Mesendoderm (in vitro differentiated cells): ENCODE results near the gene FAAH2.

Source experiments
- DNase-seq: peaks from one replicate; pipeline ENCODE4 v3.0.0; 2013
- H2AK5ac ChIP-seq: 2 replicates; pipeline ENCODE4 v1.6.1; 2013; ENCODE audit warnings: low read length, inconsistent platforms
- H2BK120ac ChIP-seq: 2 replicates; pipeline ENCODE4 v1.6.1; 2013; ENCODE audit warnings: low read depth, mild to moderate bottlenecking, low read length, moderate library complexity, mixed read lengths
- H2BK15ac ChIP-seq: replicated peaks from 2 replicates; pipeline ENCODE4 v1.6.1; 2013; ENCODE audit warnings: low read depth, mild to moderate bottlenecking, moderate library complexity
- H2BK5ac ChIP-seq: 2 replicates; pipeline ENCODE4 v1.6.1; 2013; ENCODE audit warnings: low read length, inconsistent platforms
- H3K18ac ChIP-seq: 2 replicates; pipeline ENCODE4 v1.6.1; 2013; ENCODE audit warnings: mild to moderate bottlenecking, low read length, mixed read lengths
- H3K23ac ChIP-seq: one replicate; pipeline ENCODE4 v1.6.1; 2013; ENCODE audit warnings: low read length
- H3K27ac ChIP-seq: 2 replicates; pipeline ENCODE4 v1.5.1; 2013; ENCODE audit warnings: low read depth, mild to moderate bottlenecking, inconsistent platforms, low read length, moderate library complexity
- H3K27me3 ChIP-seq: 2 replicates; pipeline ENCODE4 v1.6.1; 2013; ENCODE audit warnings: low read length, control low read depth, mild to moderate bottlenecking, inconsistent platforms; ENCODE audit not compliant: insufficient read depth, poor library complexity
- H3K36me3 ChIP-seq: 2 replicates; pipeline ENCODE4 v1.6.1; 2013; ENCODE audit warnings: low read length, inconsistent platforms; ENCODE audit not compliant: control insufficient read depth, insufficient read depth
- H3K4ac ChIP-seq: one replicate; pipeline ENCODE4 v1.6.1; 2013; ENCODE audit warnings: low read depth, mild to moderate bottlenecking, low read length, moderate library complexity
- H3K4me1 ChIP-seq: 2 replicates; pipeline ENCODE4 v1.6.1; 2013; ENCODE audit warnings: low read depth, low read length, inconsistent platforms; ENCODE audit not compliant: control insufficient read depth
- H3K4me2 ChIP-seq: 2 replicates; pipeline ENCODE4 v1.6.1; 2013; ENCODE audit warnings: low read length
- H3K4me3 ChIP-seq: 2 replicates; pipeline ENCODE4 v1.5.1; 2013; ENCODE audit warnings: mild to moderate bottlenecking, low read length
- H3K56ac ChIP-seq: one replicate; pipeline ENCODE4 v1.6.1; 2013; ENCODE audit warnings: low read length
- H3K79me1 ChIP-seq: 2 replicates; pipeline ENCODE4 v1.6.1; 2013; ENCODE audit warnings: low read length, inconsistent platforms
- H3K79me2 ChIP-seq: 2 replicates; pipeline ENCODE4 v1.6.1; 2013; ENCODE audit warnings: mild to moderate bottlenecking, low read length; ENCODE audit not compliant: control insufficient read depth, insufficient read depth
- H3K9ac ChIP-seq: 2 replicates; pipeline ENCODE4 v1.6.1; 2013; ENCODE audit warnings: low read length, inconsistent platforms
- H4K5ac ChIP-seq: one replicate; pipeline ENCODE4 v1.6.1; 2013; ENCODE audit warnings: low read length
- H4K8ac ChIP-seq: one replicate; pipeline ENCODE4 v1.6.1; 2013; ENCODE audit warnings: low read depth, mild to moderate bottlenecking, control low read depth, low read length, moderate library complexity
- WGBS: extraction: QIAGEN DNeasy Blood & Tissue Kit; methylation state at CpG from one replicate; pipeline ENCODE4 v1.1.7; 2013; ENCODE audit warnings: low lambda C conversion rate, missing lambda C conversion rate; ENCODE audit not compliant: insufficient coverage; ENCODE audit errors: extremely low coverage; 5-methylcytosine and 5-hydroxymethylcytosine counted together

FAAH2 gene

GRCh38 chrX:57519578-57520118 lies 233.1 kb downstream of the FAAH2 start:
- Histone ChIP-seq H3K36me3 (no peaks in the 10 kb centered on the region), H2AK5ac (no peak overlapping the region), H3K9ac (no peak overlapping the region), H3K4me1 (no peaks in the 10 kb centered on the region), H3K79me1 (no peaks in the 10 kb centered on the region), H3K79me2 (no peaks in the 10 kb centered on the region), H3K27me3 (no peaks in the 10 kb centered on the region), H3K4me3 (no peak overlapping the region), H3K23ac (no peak overlapping the region), H3K27ac (no peak overlapping the region), H2BK5ac (no peak overlapping the region), H2BK120ac (no peak overlapping the region), H2BK15ac (no peak overlapping the region), H4K5ac (no peak overlapping the region), H3K56ac (no peak overlapping the region), H3K4me2 (no peak overlapping the region), H3K4ac (no peak overlapping the region), H4K8ac (no peak overlapping the region), H3K18ac (no peak overlapping the region)
- WGBS: no CpG with 5 or more reads among the region's 2 CpGs
- no peak for DNase-seq

GRCh38 chrX:57528670-57529255 lies 242.3 kb downstream of the FAAH2 start:
- H3K4me3 ChIP-seq: no peak overlapping the region
- no peaks in the 10 kb centered on the region for H3K79me1 ChIP-seq
- H3K27ac ChIP-seq: no peak overlapping the region
- no peak overlapping the region for H3K56ac ChIP-seq
- H3K36me3 ChIP-seq: no peaks in the 10 kb centered on the region
- DNase-seq: peak; percentile 51
- no peak overlapping the region for H3K4me2 ChIP-seq
- no peak overlapping the region for H4K8ac ChIP-seq
- H3K79me2 ChIP-seq: no peaks in the 10 kb centered on the region
- WGBS: no CpG with 5 or more reads among the region's 1 CpG
- no peak overlapping the region for H3K18ac ChIP-seq
- no peak overlapping the region for H4K5ac ChIP-seq
- no peak overlapping the region for H2BK5ac ChIP-seq
- H3K23ac ChIP-seq: no peak overlapping the region
- H2BK120ac ChIP-seq: no peak overlapping the region
- no peak overlapping the region for H3K9ac ChIP-seq
- H2AK5ac ChIP-seq: no peak overlapping the region
- H2BK15ac ChIP-seq: no peak overlapping the region
- H3K4ac ChIP-seq: no peak overlapping the region
- no peaks in the 10 kb centered on the region for H3K4me1 ChIP-seq
- no peaks in the 10 kb centered on the region for H3K27me3 ChIP-seq
